HT1080 (cell line): ENCODE data around the gene PARD3B. TPM values are rescaled to one million over a fixed set of nuclear protein-coding genes. Genes with fewer than 3 reads are reported as not detected.

Experiments
- DNase-seq: peaks from one replicate; pipeline ENCODE4 v3.0.0-alpha.2; 2015; ENCODE audit warnings: low read depth
- total RNA-seq: library from RNA; depleted of rRNA; stranded (reverse); fragments of >200 nt; shearing (Covaris generic); gene quantifications from 2 replicates; pipeline ENCODE4 v1.2.3, GENCODE V29; 2014

Gene PARD3B
- total RNA-seq, 1 experiment from 2014 or later, result 2.2 TPM

DNA sequence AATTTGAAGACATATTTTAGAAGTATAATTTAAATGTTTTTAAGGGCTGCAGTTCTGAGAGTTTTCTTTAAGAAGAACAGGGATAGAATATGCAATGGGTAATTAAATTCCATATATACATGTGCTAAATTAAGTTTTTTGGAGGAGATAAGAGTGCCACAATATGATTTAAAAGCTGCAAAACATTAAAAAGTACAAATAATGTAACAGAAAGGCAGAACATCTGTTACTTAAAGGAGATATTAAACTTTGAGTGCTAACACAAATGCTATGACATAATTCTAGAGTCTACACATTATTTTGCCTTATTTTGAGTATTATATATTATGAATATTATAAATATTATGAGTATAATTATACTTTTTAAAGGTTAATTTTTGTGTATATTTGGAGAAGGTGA lies 102.4 kb downstream of the PARD3B start:
- DNase-seq, result no peak

DNA sequence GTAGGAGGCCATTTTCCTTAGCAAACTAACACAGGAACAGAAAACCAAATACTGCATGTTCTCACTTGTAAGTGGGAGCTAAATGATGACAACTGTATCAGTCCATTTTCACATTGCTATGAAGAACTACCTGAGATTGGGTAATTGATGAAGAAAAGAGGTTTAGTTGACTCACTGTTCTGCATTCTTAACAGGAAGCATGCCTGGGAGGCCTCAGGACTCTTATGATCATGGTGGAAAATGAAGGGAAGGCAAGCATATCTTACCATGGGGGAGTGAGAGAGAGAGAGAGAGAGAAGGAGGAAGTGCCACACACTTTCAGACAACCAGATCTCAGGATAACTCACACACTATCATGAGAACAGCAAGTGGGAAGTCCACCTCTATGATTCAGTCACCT lies 105.3 kb downstream of the PARD3B start:
- DNase-seq, result no peak

DNA sequence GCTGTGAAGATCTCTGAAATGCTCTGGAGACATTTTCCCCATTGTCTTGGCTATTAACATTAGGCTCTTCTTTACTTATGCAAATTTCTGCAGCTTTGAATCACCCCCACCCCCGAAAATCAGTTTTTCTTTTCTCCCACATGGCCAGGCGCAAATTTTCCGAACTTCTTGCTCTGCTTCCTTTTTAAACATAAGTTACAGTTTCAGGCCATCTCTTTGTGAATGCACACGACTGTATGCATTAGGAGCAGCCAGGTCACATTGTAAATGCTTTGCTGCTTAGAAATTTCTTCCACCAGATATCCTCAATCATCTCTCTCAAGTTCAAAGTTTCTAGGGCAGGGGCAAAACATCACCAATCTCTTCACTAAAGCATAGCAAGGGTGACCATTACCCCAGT lies 106.8 kb downstream of the PARD3B start:
- DNase-seq, result no peak

DNA sequence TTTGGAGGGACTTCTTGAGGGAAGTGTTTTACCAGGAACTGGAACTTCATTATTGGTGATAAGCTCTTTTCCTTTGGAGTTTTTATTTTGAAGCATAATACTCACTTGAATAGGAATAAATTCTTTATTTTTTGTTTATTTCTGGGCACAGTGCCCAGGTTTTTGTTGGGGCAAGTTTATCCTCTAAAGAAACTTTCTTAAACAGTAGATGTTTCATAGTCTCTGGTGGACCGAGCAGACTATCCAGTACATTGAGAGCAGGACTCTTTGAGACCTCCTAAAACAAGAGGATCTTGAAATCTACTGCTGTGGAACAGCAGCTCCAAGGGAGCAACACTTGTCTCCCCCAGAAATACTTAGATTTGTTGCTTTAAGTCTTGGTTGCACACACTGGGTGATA lies 109.4 kb downstream of the PARD3B start:
- no peak for DNase-seq

DNA sequence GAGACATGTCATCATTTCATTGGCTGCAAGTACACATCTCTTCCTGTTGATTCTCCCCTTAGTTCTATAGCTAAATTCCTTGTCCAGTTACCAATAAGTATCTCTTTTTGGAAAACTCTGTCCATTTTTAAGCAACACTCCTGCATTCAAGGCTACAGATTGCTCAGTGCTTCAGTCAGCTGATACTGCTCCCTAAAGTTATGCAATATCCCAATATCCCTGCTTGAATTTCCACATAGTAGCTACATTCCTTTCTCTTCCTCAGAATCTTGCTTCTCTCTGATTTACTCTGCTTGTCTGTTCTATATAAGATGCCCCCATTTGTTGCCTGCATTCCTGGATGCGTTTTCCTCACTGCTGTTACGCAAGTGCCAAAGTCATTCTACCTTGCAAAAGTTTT lies 109.8 kb downstream of the PARD3B start:
- DNase-seq, result no peak

- DNase-seq, result no peak
Observed at GRCh38 chr2:204655626-204656025, 110.4 kb downstream of the PARD3B start.

- no peak for DNase-seq
Observed at GRCh38 chr2:204657024-204657423, 111.7 kb downstream of the PARD3B start.

- DNase-seq, result no peak
Observed at GRCh38 chr2:204662956-204663355, 117.7 kb downstream of the PARD3B start.

- no peak for DNase-seq
Observed at GRCh38 chr2:204663816-204664425, 118.6 kb downstream of the PARD3B start.

DNA sequence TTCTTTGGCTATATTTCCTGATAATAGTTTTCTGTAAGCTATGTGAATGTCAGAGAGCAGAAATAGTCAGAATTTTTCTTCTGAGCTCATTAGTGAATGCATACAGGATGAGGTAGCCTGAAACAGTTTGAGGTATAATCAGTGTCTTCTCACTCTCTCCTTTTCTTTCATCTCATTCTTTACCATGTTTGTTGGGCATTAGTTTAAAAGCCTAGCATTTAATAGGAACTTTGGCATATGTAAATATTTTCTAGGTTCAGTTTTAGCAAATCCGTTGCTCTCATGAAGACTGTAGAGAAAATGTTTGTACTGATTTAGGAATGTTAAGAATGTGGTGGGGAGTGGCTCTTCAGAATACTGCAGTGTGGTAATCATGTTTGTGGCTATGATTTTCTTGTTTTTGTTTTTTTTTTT lies 119.4 kb downstream of the PARD3B start:
- DNase-seq, result peak; percentile 54

GRCh38 chr2:204665207-204665606 lies 119.9 kb downstream of the PARD3B start:
- peak; percentile 58 for DNase-seq

DNA sequence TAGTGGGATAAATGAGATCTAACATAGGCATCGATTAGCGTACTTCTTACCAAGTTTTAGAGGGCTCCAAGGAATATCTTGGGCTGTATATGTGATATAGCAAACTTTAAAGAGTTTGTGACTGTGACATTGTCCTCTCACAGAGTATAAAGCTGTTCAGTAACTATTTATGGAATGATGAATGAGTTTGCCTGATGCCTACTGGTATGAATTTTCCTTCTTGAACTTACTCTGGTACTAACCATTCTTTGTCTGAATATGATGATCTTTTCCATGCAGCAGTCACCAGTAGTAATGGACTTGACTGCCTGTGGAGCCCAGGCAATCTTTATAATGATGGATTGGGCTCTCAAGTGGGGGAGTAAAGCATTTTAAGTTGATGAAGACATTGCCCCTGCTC lies 120.5 kb downstream of the PARD3B start:
- no peak for DNase-seq

DNA sequence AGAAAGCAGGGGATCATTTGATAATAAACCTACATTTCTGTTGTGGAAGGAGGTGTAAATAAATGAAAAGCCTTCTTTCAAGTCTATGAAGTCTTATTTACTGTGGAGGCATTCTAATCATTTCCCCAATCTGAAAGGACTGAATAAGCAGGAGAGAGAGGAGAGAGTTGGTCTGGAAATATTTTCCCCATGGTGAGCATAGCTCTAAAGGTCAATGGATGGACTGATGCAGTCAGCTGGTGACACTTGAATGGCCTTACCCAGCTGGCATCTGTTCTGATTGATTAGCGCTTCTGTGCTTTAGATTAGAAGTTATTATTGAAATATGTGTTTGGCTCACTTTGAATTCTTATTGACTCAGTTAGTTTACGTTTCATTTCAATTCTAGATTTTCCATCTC lies 122.7 kb downstream of the PARD3B start:
- DNase-seq, result no peak

DNA sequence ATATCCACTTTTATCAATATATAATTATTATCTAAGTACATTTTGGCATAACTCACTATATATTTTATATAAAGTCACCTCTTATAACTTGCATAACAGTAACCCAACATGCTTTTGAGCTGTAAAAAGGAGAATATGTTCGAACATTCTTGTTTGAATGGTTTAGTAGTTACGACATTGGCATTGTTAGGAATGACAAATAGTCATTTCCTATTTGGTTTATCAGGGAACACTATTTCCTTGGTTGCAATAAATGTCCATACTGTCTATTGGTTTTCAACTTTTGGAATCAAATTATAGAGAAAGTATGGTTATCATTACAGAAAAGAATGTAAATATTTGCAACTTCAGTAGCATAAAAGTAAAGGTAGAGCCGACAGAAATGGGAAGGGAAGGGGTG lies 124.1 kb downstream of the PARD3B start:
- no peak for DNase-seq

DNA sequence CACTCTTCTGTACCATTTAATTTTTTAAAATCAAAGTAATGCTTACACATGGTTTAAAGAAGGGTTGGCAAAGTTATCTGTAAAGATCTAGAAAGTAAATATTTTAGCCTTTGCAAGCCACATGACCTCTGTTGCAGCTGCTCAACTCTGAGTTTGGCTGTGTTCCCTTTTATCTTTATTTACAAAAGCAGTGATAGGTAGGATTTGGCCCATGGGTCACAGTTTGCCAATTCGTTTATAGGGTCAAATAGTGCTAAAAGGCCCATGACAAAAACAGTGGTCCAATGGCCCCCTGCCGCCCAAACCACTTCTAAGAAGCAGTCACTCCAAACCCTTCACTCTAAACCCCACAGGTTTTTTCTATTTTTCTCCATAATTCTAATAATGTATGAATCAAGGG lies 124.8 kb downstream of the PARD3B start:
- DNase-seq, result no peak

DNA sequence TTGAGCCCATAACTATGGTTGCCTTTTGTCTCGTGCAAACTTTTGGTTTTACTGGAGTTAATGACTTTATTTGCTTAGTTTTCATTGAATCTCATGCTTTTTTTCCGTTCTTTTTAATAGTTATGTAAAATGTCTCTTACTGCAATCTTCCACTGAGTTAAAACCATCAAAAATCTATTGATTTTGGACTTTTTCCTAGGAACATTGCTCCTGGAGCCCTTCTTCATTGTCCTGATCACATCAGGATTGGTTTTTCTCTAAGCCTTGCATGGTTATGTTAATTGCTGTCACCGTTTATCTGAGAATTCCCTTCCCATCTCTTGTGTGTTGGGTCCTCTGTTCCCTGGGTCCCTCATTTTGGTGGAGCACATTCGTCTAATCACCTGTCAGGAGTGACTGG lies 125.5 kb downstream of the PARD3B start:
- DNase-seq, result no peak

DNA sequence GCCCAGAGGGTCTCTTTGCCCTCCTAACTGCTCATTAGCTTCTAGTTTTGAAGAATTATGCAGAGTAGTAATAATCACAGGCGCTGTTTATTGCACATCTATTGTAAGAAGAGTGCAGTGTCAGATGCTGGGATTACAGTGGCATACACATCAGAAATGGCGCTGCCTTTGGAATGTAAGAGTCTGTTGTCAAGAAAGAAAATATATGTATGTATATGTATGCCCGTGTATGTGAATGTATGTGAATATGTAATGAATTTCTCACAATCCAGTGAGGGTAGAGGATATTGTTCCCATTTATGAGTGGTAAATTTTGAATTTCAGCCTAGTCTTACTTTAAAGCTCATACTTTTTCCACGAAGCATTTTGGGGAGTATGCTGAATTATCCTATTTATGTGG lies 127.5 kb downstream of the PARD3B start:
- no peak for DNase-seq

DNA sequence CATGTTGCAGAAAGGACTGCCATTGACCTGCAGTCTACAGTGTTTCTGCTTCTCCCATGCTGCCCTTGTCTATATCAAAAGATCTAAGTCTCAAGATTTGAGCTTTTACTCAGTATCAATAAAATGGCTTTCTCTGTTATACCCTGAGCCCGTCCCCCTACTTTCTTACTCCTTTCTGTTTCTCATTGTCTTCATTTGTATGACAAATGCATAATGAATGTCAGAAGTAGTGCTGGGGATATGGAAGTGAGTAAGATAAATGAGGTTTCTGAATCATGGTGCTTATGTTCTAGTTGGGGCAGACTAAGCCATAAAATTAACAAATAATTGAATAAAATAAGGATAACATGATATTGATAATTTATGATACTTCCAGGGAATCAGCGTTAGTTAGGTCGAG lies 128.6 kb downstream of the PARD3B start:
- peak; percentile 85 for DNase-seq

- no peak for DNase-seq
Observed at GRCh38 chr2:204678031-204678430, 132.8 kb downstream of the PARD3B start.

DNA sequence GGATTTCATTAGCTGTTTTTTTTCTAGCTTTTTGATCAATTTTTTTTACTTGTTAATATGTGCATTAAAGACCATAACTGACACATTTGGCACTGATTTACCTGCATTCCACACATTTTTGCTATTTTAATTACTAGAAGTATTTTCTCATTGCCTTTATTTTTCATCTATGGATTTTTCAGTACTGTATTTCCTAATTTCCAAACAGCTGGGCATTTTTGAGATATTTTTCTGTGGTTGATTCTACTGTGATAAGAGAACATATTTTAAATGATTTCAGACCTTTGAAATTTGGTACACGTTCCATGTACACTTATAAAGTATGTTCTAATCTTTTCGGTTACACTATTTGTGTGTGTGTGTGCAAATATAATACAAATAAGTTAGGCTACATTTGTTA lies 135.3 kb downstream of the PARD3B start:
- DNase-seq, result no peak

DNA sequence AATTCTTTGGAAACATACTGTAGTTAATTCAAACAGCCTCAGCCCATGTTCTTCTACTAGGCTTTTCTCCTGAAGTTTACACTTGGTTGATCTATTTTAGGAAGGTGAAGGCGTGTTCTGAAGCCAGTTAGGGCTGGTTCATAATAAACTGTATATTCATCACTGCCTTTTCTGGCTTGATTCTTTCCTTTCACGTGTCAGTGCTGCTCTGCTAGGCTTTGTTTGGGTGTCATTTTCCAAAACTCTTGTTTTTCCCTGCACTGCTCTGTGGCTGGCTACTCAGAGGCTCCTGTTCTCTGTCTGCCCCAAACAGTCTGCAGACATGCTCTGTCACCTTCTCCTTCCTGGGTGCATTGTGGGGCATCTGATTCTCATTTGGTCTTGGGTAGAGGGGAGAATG lies 136.1 kb downstream of the PARD3B start:
- no peak for DNase-seq

GRCh38 chr2:204683384-204683783 lies 138.1 kb downstream of the PARD3B start:
- no peak for DNase-seq

- no peak for DNase-seq
Observed at GRCh38 chr2:204686406-204686805, 141.1 kb downstream of the PARD3B start.

- DNase-seq, result no peak
Observed at GRCh38 chr2:204687776-204688175, 142.5 kb downstream of the PARD3B start.
